ENCODE data around the gene PLOD2. TPM values are rescaled to one million over a fixed set of nuclear protein-coding genes. Genes with fewer than 3 reads are reported as not detected.

Gene PLOD2
- total RNA-seq, 1 donor: 345 TPM

DNA sequence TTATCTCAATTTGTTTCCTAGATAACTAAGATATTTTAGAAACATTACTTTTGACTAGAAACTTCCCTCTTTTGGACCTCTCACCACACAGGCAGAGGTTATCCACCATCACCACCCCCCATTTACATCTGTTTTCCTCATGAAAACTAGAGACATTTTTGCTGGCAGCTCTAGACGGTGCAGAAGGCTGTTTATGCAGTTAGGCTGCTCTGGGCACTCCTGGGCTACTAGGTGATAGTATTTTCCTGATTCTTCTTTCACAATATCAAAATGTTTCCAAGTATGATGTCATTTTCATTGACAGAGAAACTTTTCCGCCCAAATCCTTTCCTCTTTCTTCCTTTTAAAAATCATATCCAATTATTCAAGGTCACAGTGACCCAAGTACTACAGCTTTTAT, 67.1 kb downstream of the PLOD2 start:
- H4K20me1 ChIP-seq (ENCODE audit: insufficient read depth, low read length): peaks cover 3% of the 10 kb centered on the region
- H3K27me3 ChIP-seq (ENCODE audit: insufficient read depth, low read length): no peaks in the 10 kb centered on the region
- H3K27ac ChIP-seq (ENCODE audit: low read depth, low read length): peak overlapping the region; percentile 24
- H3K9me3 ChIP-seq (ENCODE audit: low read depth, low read length): no peaks in the 10 kb centered on the region
- peaks cover 32% of the 10 kb centered on the region for H3K79me2 ChIP-seq (ENCODE audit: insufficient read depth, low read length)
- DNase-seq (ENCODE audit: insufficient read length, low spot score, missing footprints): peak; percentile 26
- H3K36me3 ChIP-seq (ENCODE audit: insufficient read depth, low read length): peaks cover 39% of the 10 kb centered on the region
- no peak overlapping the region for H2AFZ ChIP-seq (ENCODE audit: low read length)
- no peak overlapping the region for H3K4me3 ChIP-seq (ENCODE audit: insufficient read depth, low read length)
- no peak for TF ChIP-seq CTCF (IDR thresholded peaks at IDR 0.05; ENCODE audit: extremely low read depth, low read depth, low read length)
- peaks cover 20% of the 10 kb centered on the region for H3K4me1 ChIP-seq (ENCODE audit: insufficient read depth, low read length)
- H3K4me2 ChIP-seq (ENCODE audit: insufficient read depth, low read length): no peak overlapping the region

DNA sequence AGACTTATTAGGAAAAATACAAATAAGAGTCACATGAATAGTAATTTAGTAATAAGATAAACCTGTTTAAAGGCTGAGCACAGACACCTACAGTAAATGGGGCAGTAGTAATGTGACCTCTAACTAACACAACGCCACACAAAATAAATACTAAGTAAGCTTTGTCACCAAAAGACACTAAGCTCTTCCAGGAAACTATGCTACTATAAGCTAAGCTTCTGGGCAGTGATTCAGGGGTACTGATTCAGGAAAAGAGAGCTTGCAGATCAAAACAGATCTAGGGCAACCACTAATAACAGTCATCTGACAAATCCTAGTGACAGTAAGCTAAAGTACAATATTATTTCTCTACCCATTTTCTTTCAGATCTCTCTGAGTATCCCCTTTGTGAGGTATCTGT, 68.8 kb downstream of the PLOD2 start:
- H3K27ac ChIP-seq (ENCODE audit: low read depth, low read length): peak overlapping the region; percentile 73
- no peaks in the 10 kb centered on the region for H3K9me3 ChIP-seq (ENCODE audit: low read depth, low read length)
- no peak for TF ChIP-seq CTCF (IDR thresholded peaks at IDR 0.05; ENCODE audit: extremely low read depth, low read depth, low read length)
- H4K20me1 ChIP-seq (ENCODE audit: insufficient read depth, low read length): peaks cover 3% of the 10 kb centered on the region
- no peak overlapping the region for H3K4me3 ChIP-seq (ENCODE audit: insufficient read depth, low read length)
- no peaks in the 10 kb centered on the region for H3K27me3 ChIP-seq (ENCODE audit: insufficient read depth, low read length)
- H3K4me1 ChIP-seq (ENCODE audit: insufficient read depth, low read length): peaks cover 20% of the 10 kb centered on the region
- H3K36me3 ChIP-seq (ENCODE audit: insufficient read depth, low read length): peaks cover 45% of the 10 kb centered on the region
- DNase-seq (ENCODE audit: insufficient read length, low spot score, missing footprints): no peak
- H3K79me2 ChIP-seq (ENCODE audit: insufficient read depth, low read length): peaks cover 29% of the 10 kb centered on the region
- H3K4me2 ChIP-seq (ENCODE audit: insufficient read depth, low read length): no peak overlapping the region
- H2AFZ ChIP-seq (ENCODE audit: low read length): no peak overlapping the region

- H3K4me3 ChIP-seq (ENCODE audit: insufficient read depth, low read length): no peak overlapping the region
- peaks cover 20% of the 10 kb centered on the region for H3K4me1 ChIP-seq (ENCODE audit: insufficient read depth, low read length)
- H3K27ac ChIP-seq (ENCODE audit: low read depth, low read length): peak overlapping the region; percentile 73
- peaks cover 53% of the 10 kb centered on the region for H3K36me3 ChIP-seq (ENCODE audit: insufficient read depth, low read length)
- H3K79me2 ChIP-seq (ENCODE audit: insufficient read depth, low read length): peaks cover 29% of the 10 kb centered on the region
- H4K20me1 ChIP-seq (ENCODE audit: insufficient read depth, low read length): peaks cover 3% of the 10 kb centered on the region
- H3K4me2 ChIP-seq (ENCODE audit: insufficient read depth, low read length): no peak overlapping the region
- no peaks in the 10 kb centered on the region for H3K27me3 ChIP-seq (ENCODE audit: insufficient read depth, low read length)
- no peak for DNase-seq (ENCODE audit: insufficient read length, low spot score, missing footprints)
- H2AFZ ChIP-seq (ENCODE audit: low read length): no peak overlapping the region
- H3K9me3 ChIP-seq (ENCODE audit: low read depth, low read length): no peaks in the 10 kb centered on the region
- no peak for TF ChIP-seq CTCF (IDR thresholded peaks at IDR 0.05; ENCODE audit: extremely low read depth, low read depth, low read length)
These were observed 69.6 kb downstream of the PLOD2 start for GRCh38 chr3:146091397-146091796.

GRCh38 chr3:146090521-146090920, 70.5 kb downstream of the PLOD2 start:
- peak overlapping the region; percentile 3 for H3K4me2 ChIP-seq (ENCODE audit: insufficient read depth, low read length)

More at GRCh38 chr3:146090521-146090920, 70.5 kb downstream of the PLOD2 start:
- Histone ChIP-seq H3K4me3 (ENCODE audit: insufficient read depth, low read length) (no peak overlapping the region), H3K4me1 (ENCODE audit: insufficient read depth, low read length) (peaks cover 20% of the 10 kb centered on the region), H3K27me3 (ENCODE audit: insufficient read depth, low read length) (no peaks in the 10 kb centered on the region), H3K9me3 (ENCODE audit: low read depth, low read length) (no peaks in the 10 kb centered on the region), H3K36me3 (ENCODE audit: insufficient read depth, low read length) (peaks cover 61% of the 10 kb centered on the region), H2AFZ (ENCODE audit: low read length) (no peak overlapping the region), H4K20me1 (ENCODE audit: insufficient read depth, low read length) (peaks cover 3% of the 10 kb centered on the region), H3K79me2 (ENCODE audit: insufficient read depth, low read length) (peaks cover 29% of the 10 kb centered on the region), H3K27ac (ENCODE audit: low read depth, low read length) (no peak overlapping the region)
- no peak for DNase-seq (ENCODE audit: insufficient read length, low spot score, missing footprints)
- no peak for TF ChIP-seq CTCF (IDR thresholded peaks at IDR 0.05; ENCODE audit: extremely low read depth, low read depth, low read length)
